SK-N-MC (cell line): ENCODE data around the gene DPF3.

Experiments used
- EZH2 ChIP-seq: fragments of 200-600 bp; sonication (generic); IDR thresholded peaks from one replicate; pipeline ENCODE4 v1.6.1; 2017; ENCODE audit warnings: antibody characterized with exemption
- FOXP2 ChIP-seq: optimal IDR thresholded peaks from 2 replicates; pipeline ENCODE3; 2011; ENCODE audit warnings: mild to moderate bottlenecking, moderate library complexity; ENCODE audit not compliant: insufficient read depth; ENCODE audit errors: extremely low read length, control extremely low read depth
- POLR2AphosphoS5 ChIP-seq: IDR thresholded peaks from 2 replicates; pipeline ENCODE4 v1.6.1; 2012; ENCODE audit warnings: mild to moderate bottlenecking, low read depth, low read length, borderline replicate concordance

DNA sequence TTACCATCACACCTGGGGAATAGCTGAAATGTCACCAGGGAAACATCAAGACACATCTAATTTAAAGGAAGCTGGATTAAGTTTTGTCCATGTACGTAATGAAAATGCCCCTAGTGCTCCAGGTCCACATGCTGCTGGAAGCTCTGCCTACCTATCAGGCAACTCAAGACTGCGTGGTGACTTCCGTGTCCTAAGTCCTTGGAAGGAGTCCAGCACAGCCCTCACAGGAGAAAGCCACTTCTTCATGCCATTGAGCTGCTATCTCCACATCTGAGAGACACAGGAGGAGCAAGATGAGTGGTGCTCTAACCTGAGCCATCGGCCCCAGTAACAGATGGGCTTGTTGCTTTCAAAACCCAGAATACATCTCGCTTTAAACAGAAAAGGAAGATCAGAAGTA lies 316.4 kb downstream of the DPF3 start:
- TF ChIP-seq POLR2AphosphoS5, result no peak
- TF ChIP-seq EZH2, result no peak
- no peak for TF ChIP-seq FOXP2
